ENCODE results near the gene EGFLAM.

The EGFLAM gene

DNA sequence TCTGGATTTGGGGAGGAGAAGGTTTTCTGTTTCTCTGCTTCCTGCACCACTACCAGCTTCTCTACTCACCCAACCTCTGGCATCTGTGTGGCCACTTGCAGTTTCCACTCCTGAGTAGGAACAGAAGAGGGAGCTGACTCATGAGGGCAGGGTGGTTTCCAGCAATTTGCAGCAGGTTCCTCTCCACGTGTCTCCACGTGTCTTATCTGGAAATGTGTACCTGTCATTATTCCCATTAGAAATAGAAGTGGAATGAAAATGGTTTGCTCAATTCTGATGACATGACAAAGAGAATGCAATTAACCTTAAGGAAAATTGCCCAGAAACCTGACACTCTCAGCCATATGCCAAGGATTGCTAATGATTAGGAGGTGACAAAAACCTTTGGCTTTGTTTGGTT lies 33.0 kb downstream of the EGFLAM start:
- no peak for DNase-seq (ENCODE audit: low read depth)
- TF ChIP-seq, protein P1, sequence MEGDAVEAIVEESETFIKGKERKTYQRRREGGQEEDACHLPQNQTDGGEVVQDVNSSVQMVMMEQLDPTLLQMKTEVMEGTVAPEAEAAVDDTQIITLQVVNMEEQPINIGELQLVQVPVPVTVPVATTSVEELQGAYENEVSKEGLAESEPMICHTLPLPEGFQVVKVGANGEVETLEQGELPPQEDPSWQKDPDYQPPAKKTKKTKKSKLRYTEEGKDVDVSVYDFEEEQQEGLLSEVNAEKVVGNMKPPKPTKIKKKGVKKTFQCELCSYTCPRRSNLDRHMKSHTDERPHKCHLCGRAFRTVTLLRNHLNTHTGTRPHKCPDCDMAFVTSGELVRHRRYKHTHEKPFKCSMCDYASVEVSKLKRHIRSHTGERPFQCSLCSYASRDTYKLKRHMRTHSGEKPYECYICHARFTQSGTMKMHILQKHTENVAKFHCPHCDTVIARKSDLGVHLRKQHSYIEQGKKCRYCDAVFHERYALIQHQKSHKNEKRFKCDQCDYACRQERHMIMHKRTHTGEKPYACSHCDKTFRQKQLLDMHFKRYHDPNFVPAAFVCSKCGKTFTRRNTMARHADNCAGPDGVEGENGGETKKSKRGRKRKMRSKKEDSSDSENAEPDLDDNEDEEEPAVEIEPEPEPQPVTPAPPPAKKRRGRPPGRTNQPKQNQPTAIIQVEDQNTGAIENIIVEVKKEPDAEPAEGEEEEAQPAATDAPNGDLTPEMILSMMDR (IDR thresholded peaks at IDR 0.05; ENCODE audit: control insufficient read depth, insufficient read depth, low read depth, low read length, missing control alignments): no peak
- no peak overlapping the region for H3K4me3 ChIP-seq (ENCODE audit: control insufficient read depth, low read depth, low read length)

DNA sequence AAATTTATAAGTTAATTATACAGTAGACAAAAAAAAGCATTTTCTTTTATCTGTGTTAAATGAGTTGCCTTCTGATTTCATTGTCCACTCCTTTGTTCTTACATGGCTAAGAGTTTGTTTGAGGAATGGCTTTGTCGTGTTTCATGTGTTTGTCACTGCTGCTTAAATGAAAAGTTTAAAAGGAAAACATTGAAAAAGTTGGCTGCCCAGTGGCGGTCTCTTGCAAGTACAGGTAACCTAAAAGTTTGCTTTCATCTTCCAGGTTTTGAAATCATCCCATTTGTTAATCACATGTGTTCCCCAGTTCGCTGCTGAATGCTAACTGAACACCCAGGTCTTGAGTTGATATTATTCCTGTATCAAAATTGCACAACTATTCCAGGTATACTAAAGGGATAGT lies 33.9 kb downstream of the EGFLAM start:
- H3K4me3 ChIP-seq (ENCODE audit: control insufficient read depth, low read depth, low read length): no peak overlapping the region
- TF ChIP-seq, protein P1 (IDR thresholded peaks at IDR 0.05; ENCODE audit: control insufficient read depth, insufficient read depth, low read depth, low read length, missing control alignments): no peak
- DNase-seq (ENCODE audit: low read depth): no peak

DNA sequence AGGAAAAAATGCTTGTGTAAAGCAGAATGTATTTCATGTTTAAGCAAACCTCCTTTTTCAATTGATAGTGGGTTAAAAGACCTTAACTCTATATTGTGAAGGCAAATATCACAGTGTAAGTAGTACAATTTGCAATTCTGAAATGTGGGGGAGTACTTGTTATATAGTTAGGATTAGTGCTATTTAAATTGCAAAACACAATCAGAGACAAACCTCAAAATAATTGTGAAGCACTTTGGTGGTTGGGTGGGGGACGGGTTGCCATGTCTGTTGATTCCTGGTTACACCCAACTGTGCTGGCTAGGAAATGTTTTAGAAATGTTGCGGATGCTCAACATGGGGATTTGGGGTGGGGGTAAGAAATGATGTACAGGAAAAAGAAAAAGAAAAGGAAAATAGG lies 37.4 kb downstream of the EGFLAM start:
- TF ChIP-seq, protein P1 (IDR thresholded peaks at IDR 0.05; ENCODE audit: control insufficient read depth, insufficient read depth, low read depth, low read length, missing control alignments): no peak
- no peak for DNase-seq (ENCODE audit: low read depth)
- H3K4me3 ChIP-seq (ENCODE audit: control insufficient read depth, low read depth, low read length): no peak overlapping the region

DNA sequence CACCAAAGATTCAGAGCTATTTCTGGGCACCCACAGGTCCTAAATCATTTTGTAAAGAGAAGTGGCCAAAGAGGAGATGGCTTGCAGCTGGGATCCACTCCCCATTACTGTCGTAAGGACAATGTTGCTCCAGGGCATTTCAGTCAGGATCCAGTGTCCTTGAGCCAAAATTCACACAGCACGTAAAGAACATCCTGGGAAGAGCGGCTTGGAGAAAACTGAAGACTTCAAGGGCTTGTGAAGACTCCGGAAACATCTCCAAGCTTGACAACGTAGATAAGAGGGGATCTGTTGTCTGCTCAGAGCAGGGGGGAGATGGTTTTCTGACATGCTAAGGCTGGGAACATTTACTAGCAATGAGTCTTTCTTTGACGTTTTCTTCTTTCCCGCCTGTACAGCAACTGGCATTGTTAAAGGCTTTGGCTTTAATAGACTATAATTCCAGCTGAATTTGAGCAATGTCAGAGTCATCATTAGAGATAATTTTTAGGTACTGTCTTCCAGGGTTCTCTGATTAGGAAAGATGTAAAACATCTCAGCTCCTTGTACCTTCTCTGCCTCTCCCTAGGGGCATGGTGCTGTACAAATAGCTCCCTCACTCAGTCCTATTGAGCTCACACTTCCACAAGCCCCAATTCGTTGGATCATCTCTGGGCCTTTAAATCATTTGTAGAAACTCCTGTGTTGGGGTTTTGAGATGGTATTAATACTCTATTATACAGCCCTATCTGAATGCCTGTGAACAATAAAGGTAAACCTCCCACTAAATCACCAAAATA lies 39.7 kb downstream of the EGFLAM start:
- DNase-seq (ENCODE audit: low read depth): no peak

DNA sequence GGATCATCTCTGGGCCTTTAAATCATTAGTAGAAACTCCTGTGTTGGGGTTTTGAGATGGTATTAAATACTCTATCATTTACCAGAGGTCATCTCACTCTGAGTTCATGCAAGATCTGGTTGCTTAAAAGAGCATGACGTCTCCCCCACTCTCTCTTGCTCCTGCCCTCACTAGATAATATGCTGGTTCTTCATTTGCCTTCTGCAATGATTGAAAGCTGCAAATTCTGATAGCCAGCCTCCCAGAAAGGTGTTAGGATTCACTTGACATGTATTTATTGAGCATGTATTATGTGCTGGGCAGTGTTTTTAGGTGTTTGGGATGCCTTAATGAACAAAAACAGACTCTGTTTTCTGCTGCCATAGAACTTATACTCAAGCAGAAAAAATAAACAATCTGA lies 41.2 kb downstream of the EGFLAM start:
- no peak for DNase-seq (ENCODE audit: low read depth)
- TF ChIP-seq, protein P1 (IDR thresholded peaks at IDR 0.05; ENCODE audit: control insufficient read depth, insufficient read depth, low read depth, low read length, missing control alignments): no peak
- no peak overlapping the region for H3K4me3 ChIP-seq (ENCODE audit: control insufficient read depth, low read depth, low read length)

More for the DNA sequence above, 39.7 kb downstream of the EGFLAM start:
- TF ChIP-seq, protein P1 (IDR thresholded peaks at IDR 0.05; ENCODE audit: control insufficient read depth, insufficient read depth, low read depth, low read length, missing control alignments): no peak
- no peak overlapping the region for H3K4me3 ChIP-seq (ENCODE audit: control insufficient read depth, low read depth, low read length)

DNA sequence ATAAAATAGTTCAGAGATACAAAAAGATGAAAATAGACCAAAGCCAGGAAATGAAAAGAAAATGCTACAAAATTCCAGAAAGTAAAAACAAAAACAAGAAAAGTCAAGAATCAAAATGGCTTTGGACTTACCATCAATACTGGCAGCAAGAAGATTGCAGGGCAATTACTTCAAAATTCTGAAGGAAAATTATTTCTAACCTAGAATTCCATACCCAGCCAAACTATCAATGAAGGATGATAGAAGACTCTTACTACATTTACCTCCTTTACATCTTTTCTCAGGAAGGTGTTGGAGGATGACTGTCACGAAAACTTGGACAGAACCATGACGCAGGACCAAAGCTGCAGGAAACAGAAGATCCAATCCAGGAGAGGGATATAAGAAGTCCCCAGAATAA lies 46.8 kb downstream of the EGFLAM start:
- H3K4me3 ChIP-seq (ENCODE audit: control insufficient read depth, low read depth, low read length): no peak overlapping the region
- TF ChIP-seq, protein P1 (IDR thresholded peaks at IDR 0.05; ENCODE audit: control insufficient read depth, insufficient read depth, low read depth, low read length, missing control alignments): no peak
- DNase-seq (ENCODE audit: low read depth): no peak

All from AG09309 (cell line).